NCI-H1436 (cell line): ENCODE measurements around the gene PSAPL1.
A peak's percentile ranks its signal among the peaks of the same experiment; 100 is the strongest.

Experiments used
- DNase-seq: peaks from one replicate; lab custom pipeline; 2025; lab: John Stamatoyannopoulos, UW

The PSAPL1 gene

DNA sequence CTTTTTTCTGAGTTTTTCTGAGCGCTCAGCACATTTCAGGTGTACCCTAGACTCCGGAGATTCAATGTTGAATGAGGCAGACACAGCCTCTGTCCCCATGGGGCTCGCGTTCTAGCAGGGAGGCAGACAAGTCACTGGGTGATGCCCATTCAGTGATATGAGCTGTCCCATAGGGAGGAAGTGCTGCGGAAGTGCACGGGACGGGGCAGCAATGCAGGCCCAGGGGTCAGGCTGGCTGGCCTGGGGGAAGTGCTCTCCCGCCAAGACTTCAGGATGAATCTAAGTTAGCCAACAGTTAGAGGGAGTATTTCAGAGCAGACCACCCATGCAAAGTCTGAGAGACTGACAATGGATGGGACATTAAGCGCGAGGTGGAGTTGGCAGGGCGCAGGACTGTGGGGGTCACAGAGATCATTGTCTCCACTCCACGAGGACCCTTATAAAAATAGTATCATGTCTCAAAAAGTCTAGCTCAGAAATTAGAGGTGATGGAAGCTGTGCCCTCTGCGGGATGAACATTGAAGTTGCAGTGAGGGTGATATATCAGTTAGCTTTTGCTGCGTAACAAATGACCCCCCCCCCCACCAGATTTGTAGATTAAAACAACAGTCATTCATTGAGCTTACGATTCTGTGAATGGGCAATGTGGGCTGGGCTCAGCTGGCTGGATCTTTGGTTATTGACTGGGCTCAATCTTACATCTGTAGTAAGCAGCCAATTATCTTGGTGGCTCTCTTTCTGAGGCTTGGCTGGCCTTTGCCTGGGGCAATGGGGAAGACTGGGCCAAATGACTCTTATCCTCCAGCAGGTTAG lies 16.4 kb downstream of the PSAPL1 start:
- no peak for DNase-seq

DNA sequence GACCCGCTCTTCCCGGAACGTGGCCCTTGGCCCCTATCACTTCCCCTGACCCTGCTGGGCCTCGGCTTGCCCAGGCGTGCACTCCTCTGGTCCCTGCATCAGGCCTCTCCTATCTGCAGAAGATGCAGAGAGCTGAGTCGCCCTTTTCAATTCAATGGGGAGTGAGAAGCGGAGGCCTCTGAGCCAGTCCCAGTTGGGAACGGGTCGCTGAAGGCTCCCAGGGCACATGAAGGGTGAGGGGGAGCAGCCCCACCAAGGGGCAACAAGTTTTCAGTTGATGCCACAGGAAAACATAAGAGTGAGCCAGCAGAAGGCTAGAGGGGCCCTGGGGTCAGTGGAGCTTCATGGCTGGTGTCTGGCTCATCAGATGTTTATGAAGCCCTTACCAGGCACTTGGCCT lies 17.1 kb downstream of the PSAPL1 start:
- DNase-seq, result no peak

DNA sequence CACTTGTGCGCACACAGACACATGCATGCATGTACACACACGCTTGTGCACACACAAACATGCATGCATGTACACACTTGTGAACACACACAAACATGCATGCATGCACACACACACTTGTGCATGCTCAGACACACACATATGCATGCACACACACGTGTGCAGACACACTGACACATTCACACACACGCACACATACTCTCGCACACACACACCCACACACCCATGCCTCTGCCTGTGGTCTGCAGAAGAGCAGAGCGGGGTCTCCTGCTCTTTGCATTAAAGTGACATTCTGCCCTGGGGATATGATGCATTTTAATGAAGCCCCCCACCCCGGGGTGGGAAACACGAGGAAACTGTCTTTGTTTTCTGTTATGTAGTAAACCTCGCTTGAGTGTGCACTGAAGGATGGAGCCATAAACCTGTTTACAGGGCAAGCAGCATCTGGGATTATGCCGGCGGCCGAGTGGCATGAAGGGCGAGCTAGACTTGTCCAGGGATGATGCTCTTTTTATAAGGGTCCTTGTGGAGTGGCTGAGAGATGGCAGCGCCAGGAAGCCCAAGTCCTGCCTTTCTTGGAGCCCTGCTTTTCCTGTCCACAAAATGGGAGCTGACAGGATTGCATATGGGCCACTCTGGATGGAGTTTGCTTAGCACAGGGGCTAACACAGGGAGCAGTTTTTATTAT lies 17.8 kb downstream of the PSAPL1 start:
- no peak for DNase-seq

DNA sequence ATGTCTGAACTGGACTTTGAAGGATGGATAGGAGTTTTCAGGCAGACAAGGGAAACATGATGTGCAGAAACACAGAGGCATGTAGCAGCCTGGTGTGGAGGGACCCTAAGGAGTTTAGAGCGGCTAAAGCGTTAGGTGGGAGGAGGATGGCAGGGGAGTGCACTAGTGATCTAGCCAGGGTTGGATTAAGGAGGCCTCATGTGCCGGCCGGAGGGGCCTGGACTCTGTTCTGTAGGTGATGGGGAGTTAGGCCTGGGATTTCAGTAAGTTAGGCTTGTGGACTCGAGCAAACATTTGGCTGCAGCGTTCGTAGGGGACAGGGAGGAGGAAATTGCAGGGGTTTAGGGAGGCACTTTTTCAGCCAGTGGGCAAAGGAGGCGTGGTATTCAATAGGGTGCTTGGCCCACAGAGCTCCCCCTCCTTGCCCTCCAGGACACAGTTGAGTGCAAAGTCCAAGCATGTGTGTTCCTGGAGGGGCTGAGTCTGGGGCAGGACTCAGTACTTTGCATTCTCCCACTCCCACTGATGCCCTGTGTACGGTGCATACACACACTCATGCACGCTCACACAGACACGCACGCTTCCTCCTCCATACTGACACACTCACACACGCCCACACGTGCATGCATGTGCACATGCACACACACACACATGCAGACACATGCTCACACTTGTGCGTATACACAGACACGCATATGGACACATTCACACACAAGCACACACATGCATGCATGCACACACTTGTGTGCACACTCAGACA lies 18.6 kb downstream of the PSAPL1 start:
- no peak for DNase-seq

DNA sequence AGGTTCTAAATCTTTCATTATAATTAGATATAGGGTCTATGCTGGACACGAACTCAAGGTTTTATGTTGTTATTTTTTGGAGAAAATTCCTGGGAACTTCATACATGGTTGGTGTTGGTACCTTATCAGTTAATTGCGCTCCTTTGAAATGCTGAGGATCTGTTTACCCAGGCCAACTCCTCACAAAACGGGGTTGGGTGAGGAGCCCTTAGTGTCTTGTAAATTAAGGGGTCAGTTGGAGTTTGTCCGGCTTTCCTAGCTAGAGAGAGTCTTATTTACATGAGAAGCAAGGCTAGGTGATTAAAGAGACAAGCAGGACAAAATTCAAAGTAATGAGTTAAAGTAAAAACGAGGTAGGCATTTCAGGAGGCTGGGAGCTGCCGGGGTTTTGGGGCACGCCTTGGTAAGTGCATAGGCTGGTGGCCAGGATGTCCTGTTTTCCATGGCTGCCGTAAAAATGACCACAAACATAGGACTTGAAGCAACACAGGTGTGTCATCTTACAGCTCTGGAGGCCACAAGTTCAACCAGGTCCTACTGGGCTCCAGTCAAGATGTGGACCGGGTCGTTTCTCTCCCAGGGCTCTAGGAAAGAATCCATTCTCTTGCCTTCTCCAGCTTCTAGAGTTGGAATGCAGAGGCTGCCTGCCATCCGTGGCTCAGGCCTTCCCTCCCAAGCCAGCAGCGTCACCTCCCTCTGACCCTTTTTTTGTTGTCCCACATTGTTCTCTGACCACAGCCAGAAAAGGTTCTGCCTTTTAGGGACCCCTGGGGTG lies 19.8 kb downstream of the PSAPL1 start:
- no peak for DNase-seq

DNA sequence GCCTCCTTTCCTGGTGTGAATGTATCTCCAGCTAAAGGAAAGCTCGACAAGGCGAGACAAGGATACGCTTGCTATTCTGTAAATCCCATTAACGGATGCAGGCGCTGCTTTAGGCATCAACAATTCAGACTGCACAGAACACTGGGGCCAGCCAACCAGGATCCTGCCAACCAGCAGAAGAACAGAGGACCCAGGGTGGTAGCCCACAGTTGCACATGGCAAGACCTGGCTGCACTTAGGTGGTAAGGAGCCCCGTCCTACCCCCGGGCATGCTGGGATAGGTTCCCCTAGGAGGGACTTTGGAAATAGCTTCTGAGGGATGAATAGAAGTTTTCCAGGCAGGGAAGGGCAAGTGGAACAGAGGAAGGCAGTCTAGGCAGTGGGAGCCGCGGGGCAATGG lies 20.7 kb downstream of the PSAPL1 start:
- no peak for DNase-seq

DNA sequence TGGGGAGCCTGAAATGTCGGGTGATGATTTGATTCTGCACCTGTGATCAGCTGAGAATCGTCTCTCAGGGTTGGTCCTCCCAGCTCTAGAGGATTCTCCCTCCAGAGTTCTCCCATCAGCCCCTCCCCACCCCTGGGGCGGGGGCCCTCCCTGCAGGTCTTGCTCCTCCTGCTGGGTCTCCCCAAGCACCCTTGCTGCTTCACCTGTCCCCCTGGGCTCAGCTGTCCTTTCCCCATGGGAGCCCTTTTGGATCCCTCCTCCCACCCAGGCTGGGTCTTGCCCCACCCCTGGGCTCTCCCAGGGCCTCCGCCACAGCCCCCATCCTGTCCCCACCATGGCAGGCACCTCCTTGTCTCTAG lies 22.2 kb downstream of the PSAPL1 start:
- DNase-seq, result no peak

DNA sequence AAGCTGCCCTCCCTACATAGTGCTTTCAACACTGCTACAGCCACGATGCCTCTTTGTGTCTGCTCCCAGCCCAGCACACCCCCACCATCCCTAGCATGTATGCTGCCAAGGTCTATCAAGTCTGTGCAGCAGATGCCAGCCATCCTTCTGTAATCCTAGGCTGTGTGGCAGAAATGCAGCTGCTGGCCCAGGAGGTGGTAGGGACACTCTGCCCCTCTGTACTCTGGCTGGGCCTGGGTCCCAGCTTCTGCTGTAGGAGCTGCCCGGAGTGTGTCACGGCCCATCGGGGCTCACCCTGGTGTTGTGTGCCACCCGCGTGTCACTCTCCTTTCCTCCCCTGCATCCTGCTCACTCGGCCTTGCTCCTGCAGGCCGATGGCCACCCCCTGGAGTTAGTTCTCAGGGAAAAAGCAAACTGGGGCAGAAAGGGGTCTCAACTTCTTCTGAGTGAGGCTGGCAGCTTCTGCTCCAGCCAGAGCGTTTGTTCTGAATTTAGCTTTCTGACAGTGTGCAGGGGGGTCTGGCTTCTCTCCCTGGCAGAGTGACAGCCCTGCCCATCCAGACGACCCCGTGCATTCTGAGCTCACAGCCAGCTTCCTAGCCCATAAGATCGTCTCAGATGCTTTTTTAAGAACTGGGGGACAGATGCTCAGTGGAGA lies 22.7 kb downstream of the PSAPL1 start:
- no peak for DNase-seq

DNA sequence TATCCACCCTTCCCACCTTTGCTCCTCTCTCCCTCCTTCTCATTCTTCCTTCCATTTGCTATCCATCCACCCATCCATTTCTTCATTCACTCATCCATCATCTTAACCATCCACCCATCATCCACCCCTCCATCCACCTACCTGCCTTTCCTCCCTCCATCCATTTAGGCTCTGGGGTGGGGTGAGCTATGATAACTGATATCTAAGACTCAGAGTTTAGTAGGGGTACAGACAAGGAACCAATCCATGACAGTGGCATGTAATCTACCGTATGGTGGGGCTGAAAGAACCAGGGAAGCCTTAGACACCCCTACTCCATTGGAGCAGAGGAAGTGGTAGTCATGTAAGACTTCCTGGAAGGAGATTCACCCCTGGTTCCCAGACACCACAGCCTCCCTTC lies 23.2 kb downstream of the PSAPL1 start:
- no peak for DNase-seq

DNA sequence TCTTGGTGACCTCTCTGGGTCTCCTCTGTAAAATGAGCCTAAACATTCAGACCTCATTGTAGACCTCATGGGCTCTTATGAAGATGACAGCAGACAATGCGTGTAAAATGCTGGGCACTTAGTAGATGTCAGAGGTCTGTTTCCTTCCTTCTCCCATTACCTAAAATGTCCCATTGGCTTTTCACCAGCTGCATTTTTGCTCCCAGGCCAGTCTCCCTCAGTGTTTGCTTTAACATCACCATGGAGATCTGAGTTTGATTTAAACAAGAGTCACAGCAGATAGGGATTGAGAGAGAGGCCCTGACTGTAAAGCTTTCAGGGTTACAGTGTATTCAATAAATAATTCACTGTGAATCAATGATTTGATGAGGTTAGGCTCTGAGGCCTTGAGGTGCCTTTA lies 24.3 kb downstream of the PSAPL1 start:
- DNase-seq, result no peak

DNA sequence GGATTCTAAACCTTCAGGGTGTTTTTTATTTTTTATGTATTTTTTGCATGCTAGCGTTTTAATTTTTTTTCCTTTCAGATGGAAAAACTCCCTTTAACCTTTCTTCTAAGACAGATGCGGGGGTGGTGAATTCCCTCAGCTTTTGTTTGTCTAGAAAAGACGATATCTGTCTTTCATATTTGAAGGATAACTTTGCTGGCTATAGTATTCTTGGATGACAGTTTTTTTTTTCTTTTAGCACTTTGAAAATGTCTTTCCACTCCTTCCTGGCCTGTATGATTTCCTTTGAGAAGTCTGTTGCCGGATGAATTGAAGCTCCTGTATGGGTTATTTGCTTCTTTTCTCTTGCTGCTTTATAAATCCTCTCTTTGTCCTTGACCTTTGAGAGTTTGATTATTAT lies 26.6 kb downstream of the PSAPL1 start:
- DNase-seq, result no peak

DNA sequence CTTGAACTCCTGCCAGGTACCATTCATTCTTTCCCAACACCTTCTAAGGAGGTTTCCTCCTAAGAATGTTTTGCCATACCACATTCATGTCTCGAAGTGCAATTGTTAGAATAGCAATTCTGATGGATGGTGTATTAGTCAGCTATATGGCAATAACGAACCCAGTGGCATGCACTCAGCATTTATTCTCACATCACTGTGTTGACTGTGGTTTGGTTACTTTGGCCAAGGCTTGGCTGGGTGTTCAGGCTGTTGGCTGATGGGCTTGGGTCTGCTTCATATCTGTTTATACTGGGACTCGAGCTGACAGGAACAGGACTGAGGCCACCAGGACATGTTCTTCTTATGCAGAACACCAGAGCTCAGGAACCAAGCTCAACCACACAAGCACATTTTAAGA lies 31.7 kb downstream of the PSAPL1 start:
- no peak for DNase-seq

DNA sequence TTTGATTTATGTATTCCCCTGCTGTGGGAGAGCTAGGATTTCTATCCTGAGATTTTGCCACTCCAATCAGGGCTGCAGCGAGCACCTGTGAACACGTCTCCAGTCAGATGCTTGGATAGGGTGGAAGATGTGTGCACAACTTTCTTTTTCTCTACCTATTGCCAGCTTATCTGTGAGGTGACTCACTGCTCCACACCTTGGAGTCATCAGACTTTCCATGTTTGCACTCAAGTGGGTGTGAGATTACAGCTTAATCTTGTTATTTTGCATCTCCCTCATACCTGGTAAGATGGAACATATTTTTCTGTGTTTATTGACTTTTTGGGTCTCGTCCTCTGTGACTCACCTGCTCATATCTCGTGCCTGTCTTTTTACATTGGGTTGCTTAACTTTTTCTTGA lies 32.2 kb downstream of the PSAPL1 start:
- no peak for DNase-seq

DNA sequence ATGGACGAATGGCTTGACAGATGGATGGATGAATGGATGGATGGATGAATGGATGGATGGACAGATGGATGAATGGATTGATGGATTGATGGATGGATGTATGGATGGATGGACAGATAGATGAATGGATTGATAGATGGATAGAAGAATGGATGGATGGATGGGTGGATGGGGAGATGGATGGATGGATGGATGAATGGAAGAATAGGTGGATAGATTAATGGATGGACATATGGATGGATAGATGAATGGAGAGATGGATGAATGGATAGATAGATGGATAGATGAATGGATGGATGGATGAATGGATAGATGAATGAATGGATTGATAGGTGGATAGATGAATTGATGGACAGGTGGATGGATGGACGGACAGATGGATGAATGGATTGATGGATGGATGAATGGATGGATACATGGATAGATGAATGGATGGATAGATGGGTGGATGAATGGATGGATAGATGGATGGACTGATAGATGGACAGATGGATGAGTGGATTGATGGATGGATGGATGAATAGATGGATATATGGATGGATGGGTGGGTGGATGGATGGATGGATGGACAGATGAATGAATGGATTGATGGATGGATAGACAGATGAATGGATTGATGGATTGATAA lies 33.9 kb downstream of the PSAPL1 start:
- no peak for DNase-seq

DNA sequence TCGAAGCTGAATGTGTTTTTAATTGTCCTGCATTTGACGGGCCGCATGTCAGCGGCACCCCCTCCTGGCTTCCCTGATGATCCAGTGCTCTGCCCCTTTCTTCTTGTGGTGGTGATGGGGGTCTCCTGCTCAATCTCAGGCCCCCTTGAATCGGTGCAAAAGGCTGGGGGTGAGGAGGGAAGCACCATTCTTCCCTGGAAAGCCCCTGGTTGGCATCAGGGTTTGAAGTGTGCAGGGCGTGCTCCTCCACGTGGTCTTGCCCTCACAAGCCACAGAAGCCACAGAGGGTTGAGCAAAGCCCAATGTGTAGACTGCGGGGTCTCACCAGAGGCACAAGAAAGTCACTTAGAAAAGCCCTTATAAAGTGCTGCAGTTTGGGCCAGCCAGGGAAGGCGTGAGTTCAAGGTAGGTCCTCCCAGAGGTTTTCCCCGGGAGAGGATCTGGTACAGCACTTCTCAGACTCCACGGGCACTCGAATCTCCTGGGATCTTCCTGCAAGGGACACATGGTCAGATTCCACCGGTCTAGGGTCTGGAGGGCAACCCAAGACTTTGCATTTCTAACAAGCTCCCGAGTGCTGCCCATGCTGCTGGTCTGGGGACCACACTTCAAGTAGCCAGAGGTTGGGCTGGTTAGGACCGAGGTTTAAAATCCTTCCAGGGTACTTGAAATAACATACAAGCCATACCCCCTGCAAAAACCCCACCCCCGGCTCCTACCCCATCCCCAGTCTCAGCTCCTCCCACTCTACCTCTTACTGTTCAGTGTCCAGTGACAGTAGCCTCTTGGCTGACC lies 35.1 kb downstream of the PSAPL1 start:
- no peak for DNase-seq

DNA sequence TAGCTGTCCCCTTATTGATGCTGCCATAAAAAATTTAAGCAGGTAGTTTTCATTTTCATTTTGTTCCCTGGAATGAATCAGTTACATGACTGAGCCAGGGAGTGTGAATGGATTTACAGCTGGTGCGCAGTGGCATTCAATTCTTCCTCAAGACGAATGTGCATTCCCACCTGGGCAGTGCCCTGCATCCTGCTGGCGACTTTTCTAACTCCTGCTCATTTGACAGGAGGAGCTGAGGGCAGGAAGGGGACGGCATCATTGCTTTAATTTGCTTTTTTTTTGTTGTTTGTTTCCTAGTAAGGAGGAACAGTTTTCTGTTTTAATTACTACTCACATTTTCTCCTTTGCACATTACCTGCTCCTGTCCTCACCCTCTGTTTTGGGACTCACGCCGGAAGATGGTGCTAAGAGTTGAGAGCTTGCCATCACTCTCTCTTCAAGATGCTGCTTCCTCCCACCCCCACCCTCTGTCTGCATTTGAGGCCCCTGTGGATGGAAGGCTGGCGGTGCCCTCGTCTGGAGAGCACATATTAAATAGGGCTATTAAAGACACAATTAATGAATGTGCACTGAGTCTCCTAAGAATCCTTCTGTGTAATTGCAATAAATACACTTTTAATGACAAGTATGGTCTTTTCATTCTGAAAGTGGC lies 35.8 kb downstream of the PSAPL1 start:
- no peak for DNase-seq

DNA sequence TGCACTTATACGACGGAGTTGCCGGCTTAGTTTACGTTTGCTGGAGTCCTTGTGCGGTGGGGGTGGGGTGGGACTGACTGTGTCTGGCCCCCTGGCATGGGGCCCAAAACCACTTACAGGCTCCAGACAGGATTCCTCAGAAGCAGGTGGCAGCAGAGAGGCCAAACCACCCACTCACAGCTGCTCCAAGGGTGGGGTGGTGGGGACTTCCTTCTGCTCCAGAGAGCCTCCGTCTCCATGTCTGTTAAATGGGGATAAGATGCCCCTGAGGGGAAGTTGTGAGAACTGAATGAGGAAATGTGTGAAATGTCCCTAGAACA lies 36.7 kb downstream of the PSAPL1 start:
- DNase-seq, result peak; percentile 35

DNA sequence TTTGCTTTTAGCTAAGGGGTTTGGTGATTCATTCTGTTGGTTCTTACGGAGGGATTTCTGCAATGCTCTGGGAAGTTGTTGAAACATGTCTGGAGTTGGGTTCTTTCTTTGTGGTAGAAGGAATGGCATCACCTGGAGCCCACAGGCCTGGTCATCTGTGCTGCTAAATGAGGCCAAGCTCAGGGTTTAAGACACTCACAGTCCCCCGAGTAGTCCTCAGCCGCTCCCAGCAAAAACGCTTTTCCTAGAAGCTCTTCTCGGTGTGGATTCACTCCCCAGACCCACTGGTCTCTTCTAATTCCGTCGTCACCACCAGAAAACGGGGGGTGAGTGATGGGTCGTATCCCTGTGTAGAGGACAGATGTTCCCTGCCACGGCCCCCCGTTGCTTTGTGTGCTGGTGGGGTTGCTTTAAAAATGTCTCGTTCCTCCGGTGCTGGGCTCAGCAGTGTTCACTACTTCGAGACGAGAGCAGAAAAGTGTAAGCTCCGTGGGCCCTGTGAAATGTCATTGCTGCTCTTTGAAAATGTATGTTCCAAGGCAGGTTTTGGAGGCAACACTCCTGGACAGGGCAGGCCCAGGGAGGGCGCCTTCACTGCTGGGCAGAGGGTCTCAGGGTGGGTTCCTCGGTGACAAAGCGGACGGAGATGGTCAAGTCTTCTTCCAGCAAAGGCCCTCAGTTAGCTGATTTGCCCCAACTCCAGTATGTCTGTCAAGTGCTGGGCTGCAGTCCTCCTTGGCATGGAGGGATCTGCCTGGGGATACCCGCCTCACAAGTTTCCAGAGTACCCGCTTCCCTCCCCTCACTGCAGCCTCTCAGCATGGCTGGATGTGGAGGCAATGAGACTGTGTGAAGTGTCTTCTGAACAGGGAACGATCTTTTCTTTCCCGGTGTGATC lies 37.3 kb downstream of the PSAPL1 start:
- DNase-seq, result no peak
